Epidermal melanocyte (primary cell): Measurements from ENCODE around the gene RGL2.

Source experiments
- DNase-seq: peaks from one replicate; pipeline ENCODE4 v3.0.0; 2011; ENCODE audit warnings: low spot score; ENCODE audit not compliant: insufficient read length

Gene RGL2

GRCh38 chr6:33316603-33317418 is 18.1 kb upstream of the RGL2 start:
- DNase-seq = no peak

- no peak for DNase-seq
These were observed 17.3 kb upstream of the RGL2 start for GRCh38 chr6:33315793-33316602.

- no peak for DNase-seq
These were observed 16.4 kb upstream of the RGL2 start for GRCh38 chr6:33314943-33315792.

- peak; percentile 35 for DNase-seq
These were observed 15.8 kb upstream of the RGL2 start for GRCh38 chr6:33314515-33314942.

GRCh38 chr6:33313709-33314514 is 15.2 kb upstream of the RGL2 start, which contains the start of gene TAPBP:
Gene TAPBP (minus strand): TSS chr6:33314078. CDS start chr6:33314041, 37 bp downstream.
- DNase-seq = peak; percentile 29

- no peak for DNase-seq
These were observed 14.5 kb upstream of the RGL2 start for GRCh38 chr6:33313105-33313708.

GRCh38 chr6:33312361-33313104 is 13.8 kb upstream of the RGL2 start:
- DNase-seq = peak; percentile 41

GRCh38 chr6:33306356-33306755 is 7.6 kb upstream of the RGL2 start:
- DNase-seq = no peak

- no peak for DNase-seq
These were observed 6.3 kb upstream of the RGL2 start for GRCh38 chr6:33305052-33305451.

GRCh38 chr6:33304216-33304615 is 5.5 kb upstream of the RGL2 start:
- DNase-seq = no peak

- DNase-seq = no peak
These were observed 3.1 kb upstream of the RGL2 start for GRCh38 chr6:33301877-33302276.

GRCh38 chr6:33299237-33299944 is 649 bp upstream of the RGL2 start:
- DNase-seq = peak; percentile 88

- peak; percentile 74 for DNase-seq
These were observed 578 bp downstream of the RGL2 start for GRCh38 chr6:33297956-33298772.

- no peak for DNase-seq
These were observed 1.3 kb downstream of the RGL2 start for GRCh38 chr6:33297406-33297955.

GRCh38 chr6:33296797-33297405 is 1.8 kb downstream of the RGL2 start:
- no peak for DNase-seq

- DNase-seq = no peak
These were observed 2.9 kb downstream of the RGL2 start for GRCh38 chr6:33295621-33296369.
